HG03066 (cell line): ENCODE data around the gene ABCC8.

ENCODE experiments used
- ATAC-seq: cut with Tn5 transposase; IDR thresholded peaks from one replicate; pipeline ENCODE4 v1.9.1; 2021; ENCODE audit warnings: low read depth; ENCODE audit not compliant: unreplicated experiment

Gene ABCC8

GRCh38 chr11:17473071-17473744, 3.4 kb downstream of the ABCC8 start:
- ATAC-seq: no peak

GRCh38 chr11:17472467-17472866, 4.2 kb downstream of the ABCC8 start:
- no peak for ATAC-seq

- ATAC-seq: no peak
Measured at GRCh38 chr11:17471501-17471900, 5.1 kb downstream of the ABCC8 start.

GRCh38 chr11:17469998-17470397, 6.6 kb downstream of the ABCC8 start:
- no peak for ATAC-seq

GRCh38 chr11:17468122-17468521, 8.5 kb downstream of the ABCC8 start:
- no peak for ATAC-seq

- no peak for ATAC-seq
Measured at GRCh38 chr11:17463546-17464174, 13.0 kb downstream of the ABCC8 start.

- ATAC-seq: no peak
Measured at GRCh38 chr11:17462940-17463339, 13.7 kb downstream of the ABCC8 start.

GRCh38 chr11:17460406-17460805, 16.2 kb downstream of the ABCC8 start:
- ATAC-seq: no peak

GRCh38 chr11:17459236-17459896, 17.3 kb downstream of the ABCC8 start:
- no peak for ATAC-seq

- ATAC-seq: no peak
Measured at GRCh38 chr11:17458268-17458667, 18.4 kb downstream of the ABCC8 start.

- no peak for ATAC-seq
Measured at GRCh38 chr11:17457396-17458173, 19.1 kb downstream of the ABCC8 start.

GRCh38 chr11:17452668-17453067, 24.0 kb downstream of the ABCC8 start:
- ATAC-seq: no peak

GRCh38 chr11:17449158-17449557, 27.5 kb downstream of the ABCC8 start:
- ATAC-seq: no peak

- ATAC-seq: no peak
Measured at GRCh38 chr11:17446482-17446881, 30.2 kb downstream of the ABCC8 start.

- ATAC-seq: no peak
Measured at GRCh38 chr11:17445240-17445795, 31.3 kb downstream of the ABCC8 start.

GRCh38 chr11:17443926-17444690, 32.5 kb downstream of the ABCC8 start:
- no peak for ATAC-seq

- no peak for ATAC-seq
Measured at GRCh38 chr11:17443423-17443822, 33.2 kb downstream of the ABCC8 start.

GRCh38 chr11:17443000-17443399, 33.6 kb downstream of the ABCC8 start:
- no peak for ATAC-seq

- ATAC-seq: no peak
Measured at GRCh38 chr11:17439316-17439782, 37.3 kb downstream of the ABCC8 start.

- ATAC-seq: no peak
Measured at GRCh38 chr11:17437366-17437765, 39.3 kb downstream of the ABCC8 start.
